GM19328 (cell line): ENCODE measurements around the gene MTERF4.

Source experiments
- ATAC-seq: cut with Tn5 transposase; IDR thresholded peaks from one replicate; pipeline ENCODE4 v1.9.1; 2021; ENCODE audit warnings: mild to moderate bottlenecking, moderate library complexity; ENCODE audit not compliant: unreplicated experiment

MTERF4 gene

GRCh38 chr2:241135737-241136136, 33.6 kb upstream of the MTERF4 start:
- no peak for ATAC-seq

- no peak for ATAC-seq
Observed at GRCh38 chr2:241134711-241135110, 32.6 kb upstream of the MTERF4 start.

GRCh38 chr2:241133436-241133820, 31.3 kb upstream of the MTERF4 start:
- no peak for ATAC-seq

GRCh38 chr2:241132538-241133435, 30.7 kb upstream of the MTERF4 start:
- ATAC-seq, result no peak

- ATAC-seq, result no peak
Observed at GRCh38 chr2:241131531-241131930, 29.4 kb upstream of the MTERF4 start.

GRCh38 chr2:241130316-241130715, 28.2 kb upstream of the MTERF4 start:
- ATAC-seq, result no peak

- ATAC-seq, result no peak
Observed at GRCh38 chr2:241129086-241129871, 27.2 kb upstream of the MTERF4 start.

- no peak for ATAC-seq
Observed at GRCh38 chr2:241128266-241128665, 26.2 kb upstream of the MTERF4 start.

GRCh38 chr2:241126771-241127202, 24.7 kb upstream of the MTERF4 start:
- no peak for ATAC-seq

GRCh38 chr2:241126201-241126611, 24.1 kb upstream of the MTERF4 start:
- no peak for ATAC-seq

GRCh38 chr2:241125626-241126025, 23.5 kb upstream of the MTERF4 start:
- no peak for ATAC-seq

GRCh38 chr2:241123816-241124536, 21.9 kb upstream of the MTERF4 start:
- no peak for ATAC-seq

- no peak for ATAC-seq
Observed at GRCh38 chr2:241122376-241123002, 20.4 kb upstream of the MTERF4 start.

GRCh38 chr2:241121008-241121407, 18.9 kb upstream of the MTERF4 start:
- ATAC-seq, result no peak

- ATAC-seq, result no peak
Observed at GRCh38 chr2:241120440-241120839, 18.4 kb upstream of the MTERF4 start.

- no peak for ATAC-seq
Observed at GRCh38 chr2:241118737-241119505, 16.8 kb upstream of the MTERF4 start.

- ATAC-seq, result no peak
Observed at GRCh38 chr2:241116606-241117560, 14.8 kb upstream of the MTERF4 start.

- no peak for ATAC-seq
Observed at GRCh38 chr2:241115361-241115760, 13.3 kb upstream of the MTERF4 start.

- no peak for ATAC-seq
Observed at GRCh38 chr2:241114836-241115235, 12.7 kb upstream of the MTERF4 start.
